ENCODE measurements around the gene XRCC3.

Gene XRCC3

DNA sequence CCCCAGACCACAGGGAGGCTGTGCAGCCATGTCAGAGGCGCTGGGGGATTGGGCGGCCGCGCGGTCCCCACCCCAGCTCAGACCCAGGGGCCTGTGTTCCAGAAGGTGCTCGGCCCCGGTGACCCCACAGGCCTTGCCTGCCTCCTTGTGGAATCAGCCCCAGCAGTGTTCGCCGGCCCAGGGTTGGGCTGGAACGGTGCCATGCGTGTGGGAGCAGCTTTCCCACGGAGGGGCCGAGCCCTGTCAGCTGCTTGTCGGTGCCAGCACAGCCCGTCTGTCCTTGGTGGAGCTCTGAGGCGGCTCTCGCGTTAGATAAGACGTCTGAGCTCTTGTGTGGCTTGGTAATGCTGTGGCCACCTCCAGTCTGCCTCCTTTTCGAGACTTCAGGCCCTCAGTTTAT is 8.9 kb upstream of the XRCC3 start:
- Histone ChIP-seq H3K4me1 (ENCODE audit: control insufficient read depth, insufficient read depth, low read length) (no peaks in the 10 kb centered on the region), H3K4me3 (ENCODE audit: low read depth, low read length) (no peak overlapping the region), H3K27me3 (ENCODE audit: control insufficient read depth, insufficient read depth, low read length) (no peaks in the 10 kb centered on the region), H3K9ac (ENCODE audit: low read depth, low read length) (no peak overlapping the region), H3K36me3 (ENCODE audit: control insufficient read depth, insufficient read depth, low read length) (peaks cover 15% of the 10 kb centered on the region), H3K9me3 (ENCODE audit: control insufficient read depth, insufficient read depth, low read length) (no peaks in the 10 kb centered on the region), H3K27ac (ENCODE audit: low read depth, low read length) (no peak overlapping the region)

- Histone ChIP-seq H3K27ac (ENCODE audit: low read depth, low read length) (no peak overlapping the region), H3K4me3 (ENCODE audit: low read depth, low read length) (no peak overlapping the region), H3K4me1 (ENCODE audit: control insufficient read depth, insufficient read depth, low read length) (no peaks in the 10 kb centered on the region), H3K9me3 (ENCODE audit: control insufficient read depth, insufficient read depth, low read length) (no peaks in the 10 kb centered on the region), H3K36me3 (ENCODE audit: control insufficient read depth, insufficient read depth, low read length) (peaks cover 11% of the 10 kb centered on the region; the same call in 1 of the 2 replicates), H3K9ac (ENCODE audit: low read depth, low read length) (no peak overlapping the region), H3K27me3 (ENCODE audit: control insufficient read depth, insufficient read depth, low read length) (no peaks in the 10 kb centered on the region)
These were observed 8.5 kb upstream of the XRCC3 start for GRCh38 chr14:103723748-103724081.

DNA sequence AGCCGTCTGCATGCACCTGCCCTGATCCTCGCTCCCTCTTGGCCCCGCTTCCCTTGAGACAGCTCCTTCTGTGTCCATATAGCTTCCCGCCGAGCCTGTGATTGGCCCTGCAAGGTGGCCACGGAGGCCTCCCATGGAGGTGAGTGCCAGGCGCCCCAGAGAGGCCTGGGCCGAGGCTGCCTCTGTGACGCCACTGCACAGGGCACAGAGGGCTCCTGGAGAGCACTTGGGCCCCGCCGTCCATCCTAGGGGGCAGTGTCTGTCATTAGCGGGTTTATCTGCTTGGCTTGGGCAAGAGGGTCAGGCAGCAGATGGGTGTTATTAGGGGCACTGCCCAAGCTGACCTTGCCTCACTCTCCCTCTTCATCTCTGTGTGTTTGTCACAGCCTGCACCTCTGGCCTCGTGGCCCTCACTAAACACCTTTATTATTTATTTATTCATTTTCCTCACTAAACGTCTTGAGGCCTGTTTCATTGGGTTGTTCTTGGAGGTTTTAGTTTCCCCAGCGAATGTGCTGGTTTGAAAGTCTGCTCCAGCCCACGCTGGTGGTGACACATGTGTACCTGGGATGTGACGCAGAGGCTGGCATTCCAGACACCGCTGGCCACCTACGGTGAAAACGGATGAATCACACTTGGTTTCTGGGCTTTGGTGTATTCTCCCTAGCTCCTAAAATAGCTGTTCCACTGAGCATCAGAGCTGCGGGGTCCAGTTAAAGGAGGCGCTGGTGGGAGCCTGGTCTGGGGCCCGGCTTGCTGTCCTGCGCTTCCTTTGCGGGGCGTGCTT is 6.3 kb upstream of the XRCC3 start:
- Histone ChIP-seq H3K9me3 (ENCODE audit: control insufficient read depth, insufficient read depth, low read length) (no peaks in the 10 kb centered on the region), H3K9ac (ENCODE audit: low read depth, low read length) (no peak overlapping the region), H3K4me1 (ENCODE audit: control insufficient read depth, insufficient read depth, low read length) (0 out of 2 replicates have a peak, but pooled peaks cover 3% of the 10 kb centered on the region), H3K27ac (ENCODE audit: low read depth, low read length) (no peak overlapping the region), H3K4me3 (ENCODE audit: low read depth, low read length) (no peak overlapping the region), H3K36me3 (ENCODE audit: control insufficient read depth, insufficient read depth, low read length) (peaks cover 7% of the 10 kb centered on the region; the same call in 1 of the 2 replicates), H3K27me3 (ENCODE audit: control insufficient read depth, insufficient read depth, low read length) (no peaks in the 10 kb centered on the region)

GRCh38 chr14:103719751-103720150 is 4.5 kb upstream of the XRCC3 start:
- no peaks in the 10 kb centered on the region for H3K36me3 ChIP-seq (ENCODE audit: control insufficient read depth, insufficient read depth, low read length)
- H3K9ac ChIP-seq (ENCODE audit: low read depth, low read length): no peak overlapping the region
- H3K9me3 ChIP-seq (ENCODE audit: control insufficient read depth, insufficient read depth, low read length): no peaks in the 10 kb centered on the region
- no peaks in the 10 kb centered on the region for H3K27me3 ChIP-seq (ENCODE audit: control insufficient read depth, insufficient read depth, low read length)
- 0 out of 2 replicates have a peak, but pooled peaks cover 3% of the 10 kb centered on the region for H3K4me1 ChIP-seq (ENCODE audit: control insufficient read depth, insufficient read depth, low read length)
- H3K4me3 ChIP-seq (ENCODE audit: low read depth, low read length): no peak overlapping the region
- H3K27ac ChIP-seq (ENCODE audit: low read depth, low read length): no peak overlapping the region

DNA sequence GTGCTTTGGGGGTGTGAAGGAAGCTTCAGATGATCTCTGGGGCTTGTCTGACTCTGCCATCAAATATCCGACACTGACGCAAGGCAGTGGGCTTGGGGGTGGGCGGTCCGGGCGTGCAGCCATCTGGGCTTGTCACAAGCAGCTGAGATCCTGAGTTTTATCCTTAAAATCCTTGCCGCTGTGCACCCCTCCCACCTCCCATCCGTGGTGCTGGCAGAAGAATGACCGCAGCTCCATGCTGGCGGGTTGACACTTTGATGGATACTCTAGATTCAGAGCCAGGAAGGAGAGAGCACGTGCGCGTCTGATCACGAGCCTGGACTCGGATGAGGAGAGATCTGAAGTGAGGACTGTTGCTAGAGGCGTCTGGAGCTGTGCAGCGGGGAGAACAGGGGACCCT is 3.3 kb upstream of the XRCC3 start:
- Histone ChIP-seq H3K9ac (ENCODE audit: low read depth, low read length) (no peak overlapping the region), H3K36me3 (ENCODE audit: control insufficient read depth, insufficient read depth, low read length) (no peaks in the 10 kb centered on the region), H3K9me3 (ENCODE audit: control insufficient read depth, insufficient read depth, low read length) (no peaks in the 10 kb centered on the region), H3K4me3 (ENCODE audit: low read depth, low read length) (no peak overlapping the region), H3K4me1 (ENCODE audit: control insufficient read depth, insufficient read depth, low read length) (0 out of 2 replicates have a peak, but pooled peaks cover 3% of the 10 kb centered on the region), H3K27me3 (ENCODE audit: control insufficient read depth, insufficient read depth, low read length) (no peaks in the 10 kb centered on the region), H3K27ac (ENCODE audit: low read depth, low read length) (no peak overlapping the region)

- H3K9ac ChIP-seq (ENCODE audit: low read depth, low read length): no peak overlapping the region
- 0 out of 2 replicates have a peak, but pooled peaks cover 3% of the 10 kb centered on the region for H3K4me1 ChIP-seq (ENCODE audit: control insufficient read depth, insufficient read depth, low read length)
- H3K36me3 ChIP-seq (ENCODE audit: control insufficient read depth, insufficient read depth, low read length): no peaks in the 10 kb centered on the region; the same call in 1 of the 2 replicates
- no peak overlapping the region for H3K27ac ChIP-seq (ENCODE audit: low read depth, low read length)
- H3K9me3 ChIP-seq (ENCODE audit: control insufficient read depth, insufficient read depth, low read length): no peaks in the 10 kb centered on the region
- H3K27me3 ChIP-seq (ENCODE audit: control insufficient read depth, insufficient read depth, low read length): no peaks in the 10 kb centered on the region
- H3K4me3 ChIP-seq (ENCODE audit: low read depth, low read length): peak overlapping the region; percentile 73
These were observed 1.7 kb upstream of the XRCC3 start for GRCh38 chr14:103716899-103717411.

DNA sequence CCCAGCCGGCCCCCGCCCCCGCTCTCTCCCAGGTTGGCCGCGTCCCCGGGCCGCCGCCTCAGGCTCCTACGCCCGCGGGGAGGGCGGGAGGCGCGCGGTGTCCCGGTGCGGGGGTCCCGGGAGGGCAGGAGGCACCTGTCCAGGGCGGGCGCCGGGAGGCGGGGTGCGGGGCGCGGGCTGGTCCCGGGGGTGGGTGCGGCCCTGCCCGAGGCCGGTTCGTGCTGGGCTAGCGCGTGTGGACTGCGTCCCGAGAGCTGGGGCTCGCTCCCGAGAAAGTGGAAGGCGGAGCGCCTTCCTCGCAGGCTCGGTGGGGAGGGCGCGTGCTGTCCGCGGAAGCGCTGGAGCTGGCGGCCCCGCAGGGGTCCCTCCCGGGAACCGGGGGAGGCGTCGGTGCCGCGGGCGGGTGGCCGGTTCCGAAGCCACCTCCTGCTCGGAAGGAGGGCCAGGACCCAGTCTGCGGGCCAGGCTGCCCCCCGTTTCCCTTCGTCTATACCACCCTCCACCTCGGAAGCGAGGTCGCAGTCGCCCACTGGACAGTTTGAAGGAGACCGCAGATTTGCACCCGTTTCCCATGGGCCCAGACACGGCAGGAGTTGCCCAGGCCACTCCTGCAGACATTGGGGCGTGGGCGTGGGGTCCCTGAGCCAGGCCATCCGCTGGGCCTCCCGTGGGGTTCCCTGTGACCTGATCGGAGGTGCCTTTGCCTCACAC is 995 bp upstream of the XRCC3 start:
- Histone ChIP-seq H3K36me3 (ENCODE audit: control insufficient read depth, insufficient read depth, low read length) (peaks cover 4% of the 10 kb centered on the region), H3K4me3 (ENCODE audit: low read depth, low read length) (peak overlapping the region; percentile 73), H3K27me3 (ENCODE audit: control insufficient read depth, insufficient read depth, low read length) (no peaks in the 10 kb centered on the region), H3K4me1 (ENCODE audit: control insufficient read depth, insufficient read depth, low read length) (peaks cover 5% of the 10 kb centered on the region; the same call in 1 of the 2 replicates), H3K9me3 (ENCODE audit: control insufficient read depth, insufficient read depth, low read length) (no peaks in the 10 kb centered on the region), H3K27ac (ENCODE audit: low read depth, low read length) (no peak overlapping the region), H3K9ac (ENCODE audit: low read depth, low read length) (peak overlapping the region; percentile 39; the same call in 1 of the 2 replicates)

- H3K27ac ChIP-seq (ENCODE audit: low read depth, low read length): no peak overlapping the region
These were observed 1.1 kb downstream of the XRCC3 start for GRCh38 chr14:103714063-103714724.

DNA sequence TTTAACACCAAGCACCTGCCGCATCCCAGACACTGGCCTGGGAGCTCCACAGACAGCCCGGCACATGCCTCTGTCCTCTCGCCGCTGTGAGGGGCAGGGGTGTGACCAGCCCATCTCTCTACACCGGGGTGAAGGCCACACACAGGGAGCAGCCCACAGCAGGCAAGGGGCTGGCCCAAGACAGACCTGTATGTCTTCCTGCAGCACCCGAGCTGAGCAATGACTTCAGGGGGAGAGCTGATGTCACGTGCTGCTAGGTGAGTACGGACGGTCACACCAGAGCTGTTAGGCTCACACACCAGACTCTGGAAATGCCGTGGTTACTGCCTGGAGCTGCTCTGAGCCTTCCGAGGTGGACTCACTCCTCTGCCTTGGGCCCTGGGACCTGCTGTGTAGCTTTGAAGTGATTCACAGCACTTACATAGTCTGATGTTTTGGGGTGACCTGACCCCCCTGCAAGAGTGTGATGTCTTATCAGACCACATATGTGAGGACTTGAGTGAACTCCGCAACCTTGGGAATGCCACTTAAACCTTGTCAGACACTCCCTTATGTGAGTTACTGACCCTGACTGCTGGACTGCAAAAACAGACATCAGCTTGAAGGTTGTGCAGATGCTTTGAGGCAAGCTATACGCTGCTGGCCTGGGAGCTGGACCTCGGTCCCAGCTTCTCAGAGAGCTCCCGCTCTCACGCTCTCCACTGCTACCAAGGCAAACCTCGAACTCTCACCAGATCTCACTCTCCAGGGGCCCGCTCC is 1.8 kb downstream of the XRCC3 start:
- Histone ChIP-seq H3K27ac (ENCODE audit: low read depth, low read length) (no peak overlapping the region), H3K9me3 (ENCODE audit: control insufficient read depth, insufficient read depth, low read length) (no peaks in the 10 kb centered on the region), H3K4me3 (ENCODE audit: low read depth, low read length) (no peak overlapping the region), H3K4me1 (ENCODE audit: control insufficient read depth, insufficient read depth, low read length) (peaks cover 11% of the 10 kb centered on the region; the same call in 1 of the 2 replicates), H3K9ac (ENCODE audit: low read depth, low read length) (no peak overlapping the region), H3K36me3 (ENCODE audit: control insufficient read depth, insufficient read depth, low read length) (peaks cover 28% of the 10 kb centered on the region), H3K27me3 (ENCODE audit: control insufficient read depth, insufficient read depth, low read length) (no peaks in the 10 kb centered on the region)

More at GRCh38 chr14:103714063-103714724, 1.1 kb downstream of the XRCC3 start:
- Histone ChIP-seq H3K9me3 (ENCODE audit: control insufficient read depth, insufficient read depth, low read length) (no peaks in the 10 kb centered on the region), H3K36me3 (ENCODE audit: control insufficient read depth, insufficient read depth, low read length) (peaks cover 21% of the 10 kb centered on the region), H3K9ac (ENCODE audit: low read depth, low read length) (peak overlapping the region; percentile 88; the same call in 1 of the 2 replicates), H3K27me3 (ENCODE audit: control insufficient read depth, insufficient read depth, low read length) (no peaks in the 10 kb centered on the region), H3K4me3 (ENCODE audit: low read depth, low read length) (peak overlapping the region; percentile 81), H3K4me1 (ENCODE audit: control insufficient read depth, insufficient read depth, low read length) (peaks cover 11% of the 10 kb centered on the region; the same call in 1 of the 2 replicates)

DNA sequence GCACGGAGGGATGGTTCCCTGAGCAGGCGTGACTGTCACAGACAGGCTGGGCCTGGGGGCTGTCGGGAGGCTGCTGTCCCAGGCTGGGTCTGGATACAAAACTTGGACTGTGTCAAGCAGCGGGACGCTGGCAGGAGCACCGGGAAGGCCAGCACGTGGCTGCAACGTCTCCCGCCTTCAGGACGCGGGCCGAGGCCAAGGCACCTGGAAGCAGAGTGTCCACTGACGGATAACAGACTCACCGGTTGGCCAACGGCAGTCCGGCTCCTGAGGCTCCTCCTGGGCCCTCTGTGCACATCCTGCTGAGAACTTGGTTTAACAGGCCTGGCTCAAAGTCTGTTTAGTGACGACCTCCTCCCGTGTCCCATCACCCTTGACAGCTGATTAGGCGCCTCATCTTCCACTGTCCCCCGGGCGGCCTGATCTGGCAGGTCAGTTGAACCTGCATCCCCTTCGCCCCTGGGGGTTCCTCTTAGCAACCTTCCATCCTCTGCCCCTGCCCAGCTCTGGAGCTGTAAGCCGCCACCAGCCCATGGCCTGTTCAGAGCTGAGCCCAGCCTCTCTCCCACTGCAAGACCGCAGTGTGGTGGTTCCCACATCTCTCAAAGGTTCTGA is 2.5 kb downstream of the XRCC3 start:
- Histone ChIP-seq H3K36me3 (ENCODE audit: control insufficient read depth, insufficient read depth, low read length) (peaks cover 35% of the 10 kb centered on the region), H3K27ac (ENCODE audit: low read depth, low read length) (no peak overlapping the region), H3K27me3 (ENCODE audit: control insufficient read depth, insufficient read depth, low read length) (no peaks in the 10 kb centered on the region), H3K9me3 (ENCODE audit: control insufficient read depth, insufficient read depth, low read length) (no peaks in the 10 kb centered on the region), H3K9ac (ENCODE audit: low read depth, low read length) (no peak overlapping the region), H3K4me1 (ENCODE audit: control insufficient read depth, insufficient read depth, low read length) (peaks cover 11% of the 10 kb centered on the region; the same call in 1 of the 2 replicates), H3K4me3 (ENCODE audit: low read depth, low read length) (no peak overlapping the region)
